K562 (cell line): ENCODE data around the gene PLD1. TPM values are rescaled to one million over a fixed set of nuclear protein-coding genes. Genes with fewer than 3 reads are reported as not detected.

Experiments used
- ARID1B ChIP-seq: fragments of 450-650 bp; IDR thresholded peaks from 2 replicates; pipeline ENCODE4 v1.6.1; 2016; ENCODE audit warnings: antibody characterized with exemption, mild to moderate bottlenecking, inconsistent platforms
- BACH1 ChIP-seq: fragments of 200-800 bp; sonication (Bioruptor generic); IDR thresholded peaks from 2 replicates; pipeline ENCODE4 v1.6.1; 2016; ENCODE audit warnings: missing genetic modification characterization, missing compliant biosample characterization
- HDAC2 ChIP-seq: fragments of 450-650 bp; IDR thresholded peaks from 2 replicates; pipeline ENCODE4 v1.6.1; 2016; ENCODE audit warnings: mild to moderate bottlenecking
- MAZ ChIP-seq, 2 experiments: fragments of 450-650 bp in 1 of 2; sonication (generic) in 1 of 2; formaldehyde crosslinking; IDR thresholded peaks in 1 of 2; conservative IDR thresholded peaks in 1 of 2; 2 replicates each; pipeline versions ENCODE4 v1.4.0 to v1.5.0; 2020; ENCODE audit warnings: mild to moderate bottlenecking in 1 of 2, missing genetic modification reagents in 1 of 2
- MCM5 ChIP-seq: fragments of 450-650 bp; IDR thresholded peaks from 2 replicates; pipeline ENCODE4 v1.6.1; 2016; ENCODE audit warnings: low read depth
- NFE2L1 ChIP-seq: fragments of 450-650 bp; IDR thresholded peaks from 2 replicates; pipeline ENCODE4 v1.6.1; 2016; ENCODE audit warnings: missing genetic modification characterization, low read depth, mild to moderate bottlenecking, missing compliant biosample characterization, moderate library complexity, borderline replicate concordance
- RBM17 ChIP-seq: fragments of 200-400 bp; formaldehyde crosslinking; IDR thresholded peaks from 2 replicates; pipeline ENCODE4 v1.6.1; 2017; ENCODE audit warnings: low read depth, mild to moderate bottlenecking, low read length, borderline replicate concordance
- SIRT6 ChIP-seq: IDR thresholded peaks from one replicate; pipeline ENCODE4 v1.6.1; 2012; ENCODE audit warnings: low read depth, mild to moderate bottlenecking, control low read depth, inconsistent platforms, low read length, moderate library complexity
- TAF7 ChIP-seq: fragments of 450-650 bp; IDR thresholded peaks from 2 replicates; pipeline ENCODE4 v1.6.1; 2016; ENCODE audit warnings: missing genetic modification characterization, missing compliant biosample characterization
- TCF3 ChIP-seq: sonication (generic); formaldehyde crosslinking; IDR thresholded peaks from 2 replicates; pipeline ENCODE4 v1.4.0; 2020; ENCODE audit warnings: mild to moderate bottlenecking, missing genetic modification reagents
- TCF7 ChIP-seq: sonication (generic); IDR thresholded peaks from 2 replicates; pipeline ENCODE4 v1.6.1; 2016; ENCODE audit warnings: antibody characterized with exemption, borderline replicate concordance
- ZBTB12 ChIP-seq: fragments of 250-450 bp; sonication (Bioruptor Pico); IDR thresholded peaks from 2 replicates; pipeline ENCODE4 v1.4.0; 2020
- ZNF146 ChIP-seq: IDR thresholded peaks from one replicate; pipeline ENCODE4 v1.6.1; 2018; ENCODE audit warnings: missing compliant biosample characterization; ENCODE audit not compliant: unreplicated experiment
- ZNF232 ChIP-seq: sonication (generic); formaldehyde crosslinking; IDR thresholded peaks from 2 replicates; pipeline ENCODE4 v1.8.0; 2022; ENCODE audit warnings: mild to moderate bottlenecking, missing genetic modification reagents
- ZNF274 ChIP-seq: IDR thresholded peaks from 2 replicates; pipeline ENCODE4 v1.6.1; 2011; ENCODE audit warnings: low read depth, mild to moderate bottlenecking, low read length, moderate library complexity, borderline replicate concordance
- ZNF431 ChIP-seq: sonication (generic); formaldehyde crosslinking; IDR thresholded peaks from 2 replicates; pipeline ENCODE4 v1.8.0; 2022; ENCODE audit warnings: mild to moderate bottlenecking, missing genetic modification reagents
- ZNF551 ChIP-seq: fragments of 250-450 bp; sonication (Bioruptor Pico); IDR thresholded peaks from 2 replicates; pipeline ENCODE4 v1.5.0; 2021; ENCODE audit warnings: mild to moderate bottlenecking, moderate library complexity
- ZNF589 ChIP-seq: fragments of 200-800 bp; sonication (Bioruptor generic); IDR thresholded peaks from 2 replicates; pipeline ENCODE4 v1.6.1; 2016; ENCODE audit warnings: low read depth, missing genetic modification characterization, missing compliant biosample characterization
- polyA plus RNA-seq, 8 experiments: library from polyadenylated mRNA; depleted of rRNA in 4 of 8; stranded (reverse) in 5 of 8; unstranded in 3 of 8; fragments of >200 nt; fragmentation: Nextera tagmentation in 2 of 8; fragmentation: Illumina TruSeq in 1 of 8; extraction: Ambion mirVana in 2 of 8; extraction: Trizol in 1 of 8; gene quantifications; 2 replicates each; pipeline versions ENCODE4 v1.2.1 to v1.2.3, GENCODE V29; 2011 to 2014; ENCODE audit warnings: inconsistent platforms in 1 of 8, missing spikeins in 1 of 8
- total RNA-seq, 7 experiments: library from RNA; depleted of rRNA in 6 of 7; stranded (reverse); fragments of >200 nt in 6 of 7; fragmentation: Illumina TruSeq in 2 of 7; extraction: Trizol in 2 of 7; gene quantifications; 2 replicates each; pipeline versions ENCODE4 v1.2.1 to v1.2.3, GENCODE V29; 2011 to 2021; ENCODE audit warnings: low replicate concordance in 1 of 7
- TF ChIP-seq, protein P1 (sequence below): sonication (generic); formaldehyde crosslinking; IDR thresholded peaks from 2 replicates; pipeline ENCODE4 v1.8.0; 2022; ENCODE audit warnings: missing genetic modification reagents, mild to moderate bottlenecking, borderline replicate concordance
- TF ChIP-seq, protein P2 (sequence below), 3 experiments: fragments of 200-800 bp in 1 of 3; sonication (Bioruptor generic) in 1 of 3; sonication (generic) in 1 of 3; formaldehyde crosslinking in 1 of 3; IDR thresholded peaks; 2 replicates each; pipeline versions ENCODE4 v1.6.1 to v1.8.0; 2016 to 2022; ENCODE audit warnings: mild to moderate bottlenecking in 2 of 3, missing compliant biosample characterization in 2 of 3, missing genetic modification characterization in 2 of 3, missing genetic modification reagents in 1 of 3
- TF ChIP-seq, protein P3 (sequence below): fragments of 250-450 bp; sonication (Bioruptor Pico); IDR thresholded peaks from 2 replicates; pipeline ENCODE4 v1.9.0; 2021; ENCODE audit warnings: mild to moderate bottlenecking, inconsistent platforms

Gene PLD1
- total and polyA plus RNA-seq, 9 of the 15 experiments (the other 6 are each of a cell fraction or from before 2014, with no cell fraction given): 8.4 to 26.1 (median 18.6) TPM

DNA sequence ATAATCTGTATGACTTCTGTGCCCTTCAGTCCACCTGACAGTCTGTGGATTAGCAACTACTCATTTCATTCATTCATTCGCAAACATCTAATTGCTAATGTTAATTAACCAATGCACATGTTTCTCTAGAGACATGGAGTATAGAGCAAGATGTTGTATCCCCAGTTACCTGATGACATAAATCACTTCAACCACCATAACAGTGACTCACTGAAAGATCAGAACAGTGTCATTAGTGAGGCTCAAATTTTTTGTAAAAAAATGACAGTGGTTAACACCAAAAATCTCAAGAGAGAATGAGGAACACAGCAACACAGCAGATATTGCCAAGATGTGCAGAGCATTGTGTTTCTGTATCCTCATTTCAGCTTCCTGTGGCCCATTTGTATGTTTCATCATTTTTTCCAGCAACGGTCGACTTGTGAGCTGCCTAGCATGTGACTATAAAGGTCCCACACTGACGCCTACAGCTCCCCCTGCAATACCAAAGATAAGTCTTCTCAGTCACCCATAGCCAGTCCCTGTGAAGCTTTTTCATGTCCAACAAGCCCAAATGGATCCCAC is 3.7 kb upstream of the PLD1 start (continued):
- TF ChIP-seq ZBTB12 (CRISPR knock-in tag): peak; percentile 53; the same call in 1 of the 2 replicates
- no peak; the same call in 1 of the 2 replicates for TF ChIP-seq TAF7 (tag)
- peak; percentile 38 to 57; a peak in 1 of 4 replicates for TF ChIP-seq MAZ (CRISPR knock-in tag; conservative IDR thresholded peaks at IDR 0.05 in 1 of 2, IDR thresholded peaks at IDR 0.05 in 1 of 2)
- no peak for TF ChIP-seq ZNF232 (CRISPR knock-in tag)
- TF ChIP-seq, protein P1, sequence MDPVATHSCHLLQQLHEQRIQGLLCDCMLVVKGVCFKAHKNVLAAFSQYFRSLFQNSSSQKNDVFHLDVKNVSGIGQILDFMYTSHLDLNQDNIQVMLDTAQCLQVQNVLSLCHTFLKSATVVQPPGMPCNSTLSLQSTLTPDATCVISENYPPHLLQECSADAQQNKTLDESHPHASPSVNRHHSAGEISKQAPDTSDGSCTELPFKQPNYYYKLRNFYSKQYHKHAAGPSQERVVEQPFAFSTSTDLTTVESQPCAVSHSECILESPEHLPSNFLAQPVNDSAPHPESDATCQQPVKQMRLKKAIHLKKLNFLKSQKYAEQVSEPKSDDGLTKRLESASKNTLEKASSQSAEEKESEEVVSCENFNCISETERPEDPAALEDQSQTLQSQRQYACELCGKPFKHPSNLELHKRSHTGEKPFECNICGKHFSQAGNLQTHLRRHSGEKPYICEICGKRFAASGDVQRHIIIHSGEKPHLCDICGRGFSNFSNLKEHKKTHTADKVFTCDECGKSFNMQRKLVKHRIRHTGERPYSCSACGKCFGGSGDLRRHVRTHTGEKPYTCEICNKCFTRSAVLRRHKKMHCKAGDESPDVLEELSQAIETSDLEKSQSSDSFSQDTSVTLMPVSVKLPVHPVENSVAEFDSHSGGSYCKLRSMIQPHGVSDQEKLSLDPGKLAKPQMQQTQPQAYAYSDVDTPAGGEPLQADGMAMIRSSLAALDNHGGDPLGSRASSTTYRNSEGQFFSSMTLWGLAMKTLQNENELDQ (CRISPR knock-in tag): no peak
- no peak for TF ChIP-seq ZNF431 (CRISPR knock-in tag)
- no peak for TF ChIP-seq TCF7
- TF ChIP-seq ZNF274: no peak
- peak; percentile 45 for TF ChIP-seq TCF3 (CRISPR knock-in tag)
- no peak for TF ChIP-seq SIRT6
- TF ChIP-seq ZNF551 (CRISPR knock-in tag): no peak
- TF ChIP-seq MCM5: no peak
- no peak for TF ChIP-seq ZNF146 (CRISPR knock-in tag)
- TF ChIP-seq ZNF589 (CRISPR knock-in tag): peak; percentile 79
- TF ChIP-seq, protein P2, sequence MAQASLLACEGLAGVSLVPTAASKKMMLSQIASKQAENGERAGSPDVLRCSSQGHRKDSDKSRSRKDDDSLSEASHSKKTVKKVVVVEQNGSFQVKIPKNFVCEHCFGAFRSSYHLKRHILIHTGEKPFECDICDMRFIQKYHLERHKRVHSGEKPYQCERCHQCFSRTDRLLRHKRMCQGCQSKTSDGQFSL (CRISPR knock-in tag; IDR thresholded peaks at IDR 0.05): no peak
- TF ChIP-seq, protein P2 (tag; IDR thresholded peaks at IDR 0.05): no peak
- peak; percentile 19; the same call in 1 of the 2 replicates for TF ChIP-seq HDAC2
- TF ChIP-seq NFE2L1 (tag): no peak
- no peak for TF ChIP-seq RBM17
- peak; percentile 81 for TF ChIP-seq ARID1B
- TF ChIP-seq BACH1 (tag): no peak; the same call in 1 of the 2 replicates
- TF ChIP-seq, protein P3, sequence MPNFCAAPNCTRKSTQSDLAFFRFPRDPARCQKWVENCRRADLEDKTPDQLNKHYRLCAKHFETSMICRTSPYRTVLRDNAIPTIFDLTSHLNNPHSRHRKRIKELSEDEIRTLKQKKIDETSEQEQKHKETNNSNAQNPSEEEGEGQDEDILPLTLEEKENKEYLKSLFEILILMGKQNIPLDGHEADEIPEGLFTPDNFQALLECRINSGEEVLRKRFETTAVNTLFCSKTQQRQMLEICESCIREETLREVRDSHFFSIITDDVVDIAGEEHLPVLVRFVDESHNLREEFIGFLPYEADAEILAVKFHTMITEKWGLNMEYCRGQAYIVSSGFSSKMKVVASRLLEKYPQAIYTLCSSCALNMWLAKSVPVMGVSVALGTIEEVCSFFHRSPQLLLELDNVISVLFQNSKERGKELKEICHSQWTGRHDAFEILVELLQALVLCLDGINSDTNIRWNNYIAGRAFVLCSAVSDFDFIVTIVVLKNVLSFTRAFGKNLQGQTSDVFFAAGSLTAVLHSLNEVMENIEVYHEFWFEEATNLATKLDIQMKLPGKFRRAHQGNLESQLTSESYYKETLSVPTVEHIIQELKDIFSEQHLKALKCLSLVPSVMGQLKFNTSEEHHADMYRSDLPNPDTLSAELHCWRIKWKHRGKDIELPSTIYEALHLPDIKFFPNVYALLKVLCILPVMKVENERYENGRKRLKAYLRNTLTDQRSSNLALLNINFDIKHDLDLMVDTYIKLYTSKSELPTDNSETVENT (CRISPR knock-in tag): no peak
